Endometrium (tissue), 2 donors: ENCODE results near the gene TPM1.
"Not testable (repeated sequence)": the region's sequence is repeated elsewhere in the genome, so short reads cannot be mapped to it uniquely, and the experiment has no call there.

Experiments used
- FAIRE-seq: peaks from 2 replicates; lab custom pipeline; 2012; peaks lifted over from hg19 to GRCh38; lab: Jason Lieb, UNC
- donor health status: control.
- donor health status: control.

Gene TPM1

GRCh38 chr15:63099581-63099980 is 57.0 kb downstream of the TPM1 start:
- FAIRE-seq, result not testable (repeated sequence)

- FAIRE-seq, result no peak
Measured at GRCh38 chr15:63103416-63103815, 60.9 kb downstream of the TPM1 start.

GRCh38 chr15:63104727-63105126 is 62.2 kb downstream of the TPM1 start:
- FAIRE-seq, result no peak

GRCh38 chr15:63105354-63105753 is 62.8 kb downstream of the TPM1 start:
- not testable (repeated sequence) for FAIRE-seq

- no peak for FAIRE-seq
Measured at GRCh38 chr15:63107895-63108546, 65.5 kb downstream of the TPM1 start.

- no peak for FAIRE-seq
Measured at GRCh38 chr15:63109498-63109897, 67.0 kb downstream of the TPM1 start.

- FAIRE-seq, result no peak
Measured at GRCh38 chr15:63109920-63110319, 67.4 kb downstream of the TPM1 start.

- FAIRE-seq, result no peak
Measured at GRCh38 chr15:63110428-63111026, 68.0 kb downstream of the TPM1 start.

GRCh38 chr15:63111481-63111880 is 68.9 kb downstream of the TPM1 start:
- no peak for FAIRE-seq

- no peak for FAIRE-seq
Measured at GRCh38 chr15:63112871-63113270, 70.3 kb downstream of the TPM1 start.

GRCh38 chr15:63114465-63114864 is 71.9 kb downstream of the TPM1 start:
- no peak for FAIRE-seq
